Mucosa of descending colon (tissue), 3 donors: ENCODE results near the gene UBTD2. TPM values are rescaled to one million over a fixed set of nuclear protein-coding genes. Genes with fewer than 3 reads are reported as not detected.

ENCODE experiments used
- ATAC-seq: fragments of 200-7000 bp; cut with Tn5 transposase; one replicate; pipeline ENCODE4 v1.9.1; 2020; ENCODE audit warnings: mild to moderate bottlenecking, moderate library complexity
- DNase-seq, 3 donors: peaks; one replicate each; pipeline ENCODE4 v3.0.0-alpha.2; 2020
- H3K36me3 ChIP-seq: fragments of 200-600 bp; one replicate; pipeline ENCODE4 v1.8.0; 2021; ENCODE audit warnings: low read depth, mild to moderate bottlenecking
- H3K4me1 ChIP-seq: fragments of 200-600 bp; one replicate; pipeline ENCODE4 v1.8.0; 2021; ENCODE audit warnings: low read depth, mild to moderate bottlenecking
- H3K4me3 ChIP-seq: fragments of 200-600 bp; one replicate; pipeline ENCODE4 v1.8.0; 2021; ENCODE audit warnings: mild to moderate bottlenecking
- H3K9me3 ChIP-seq: fragments of 200-600 bp; one replicate; pipeline ENCODE4 v1.8.0; 2021; ENCODE audit warnings: mild to moderate bottlenecking
- CTCF ChIP-seq: fragments of 200-600 bp; IDR thresholded peaks from one replicate; pipeline ENCODE4 v1.8.0; 2022; ENCODE audit warnings: antibody characterized with exemption, mild to moderate bottlenecking
- intact Hi-C, 2 donors: fragments of 100-400 bp; cut with DNase I in 1 of 2; cut with micrococcal nuclease in 1 of 2; formaldehyde crosslinking; loops; one replicate each; pipeline versions ENCODE4 v1.11.0 to v1.11.1; 2022; cut with DNase I, micrococcal nuclease
- total RNA-seq, 3 donors: library from RNA; stranded (reverse); fragmentation: NEBNext Ultra II Directional in 2 of 3; extraction: Animal tissue kit (Norgen Biotek cat#: 25700) in 2 of 3; gene quantifications; one replicate each; pipeline versions ENCODE4 v1.2.1 to v1.2.4, GENCODE V29; 2021 to 2023
- donor health status: DM: no; HTN: no; CAD: no; lungs with moderate emphysema.
- donor health status: DM: no; HTN: no; CAD: no.
- donor health status: DM: no; HTN: yes; CAD: no.

The UBTD2 gene
- total RNA-seq, 3 donors from 2014 or later, result 18.3 to 22.2 (median 20.0) TPM

- Histone ChIP-seq H3K4me3 (no peak overlapping the region), H3K4me1 (no peaks in the 10 kb centered on the region), H3K36me3 (no peaks in the 10 kb centered on the region), H3K9me3 (no peaks in the 10 kb centered on the region)
- intact Hi-C loops, result no loop called here
- TF ChIP-seq CTCF, result no peak
- ATAC-seq (no peak), DNase-seq (no peak)
Measured at GRCh38 chr5:172267943-172268342, 15.6 kb downstream of the UBTD2 start.

- no peak for TF ChIP-seq CTCF
Measured at GRCh38 chr5:172266676-172267092, 16.9 kb downstream of the UBTD2 start.

GRCh38 chr5:172266071-172266675, 17.4 kb downstream of the UBTD2 start:
- Histone ChIP-seq H3K4me3 (no peak overlapping the region), H3K4me1 (no peaks in the 10 kb centered on the region), H3K9me3 (no peaks in the 10 kb centered on the region), H3K36me3 (no peaks in the 10 kb centered on the region)
- TF ChIP-seq CTCF, result no peak
- no peak for DNase-seq
- intact Hi-C loops, result no loop called here
- no peak for ATAC-seq

More at GRCh38 chr5:172266676-172267092, 16.9 kb downstream of the UBTD2 start:
- Histone ChIP-seq H3K4me1 (no peaks in the 10 kb centered on the region), H3K4me3 (no peak overlapping the region), H3K36me3 (no peaks in the 10 kb centered on the region), H3K9me3 (no peaks in the 10 kb centered on the region)
- intact Hi-C loops, result no loop called here
- DNase-seq, result no peak
- ATAC-seq, result no peak

GRCh38 chr5:172264815-172265395, 18.7 kb downstream of the UBTD2 start:
- no peaks in the 10 kb centered on the region for H3K9me3 ChIP-seq
- no peaks in the 10 kb centered on the region for H3K4me1 ChIP-seq
- no peak for DNase-seq
- no peaks in the 10 kb centered on the region for H3K36me3 ChIP-seq
- no peak for TF ChIP-seq CTCF
- intact Hi-C loops, result no loop called here
- no peak for ATAC-seq
- no peak overlapping the region for H3K4me3 ChIP-seq

GRCh38 chr5:172255444-172255843, 28.1 kb downstream of the UBTD2 start:
- intact Hi-C loops, result no loop called here
- Histone ChIP-seq H3K36me3 (no peaks in the 10 kb centered on the region), H3K4me3 (no peak overlapping the region), H3K4me1 (no peaks in the 10 kb centered on the region), H3K9me3 (peaks cover 22% of the 10 kb centered on the region)
- ATAC-seq, result no peak
- no peak for TF ChIP-seq CTCF
- no peak for DNase-seq
